Prostate gland (tissue), 2 donors: ENCODE data around the gene HAPSTR1. TPM values are rescaled to one million over a fixed set of nuclear protein-coding genes. Genes with fewer than 3 reads are reported as not detected.

ENCODE experiments used
- DNase-seq: peaks from one replicate; pipeline ENCODE4 v3.0.0-alpha.2; 2019; ENCODE audit warnings: low spot score
- H3K27ac ChIP-seq, 2 donors: fragments of 200-600 bp; sonication (generic); 2 replicates each; pipeline ENCODE4 v1.5.1; 2017 to 2019
- H3K27me3 ChIP-seq: fragments of 200-600 bp; sonication (generic); replicated peaks from 2 replicates; pipeline ENCODE4 v1.5.1; 2019; ENCODE audit not compliant: insufficient read depth
- H3K36me3 ChIP-seq, 2 donors: fragments of 200-600 bp; sonication (generic); 1 replicate in 1 of 2; 2 replicates in 1 of 2; pipeline versions ENCODE4 v1.5.1 to v1.8.1; 2017 to 2019
- H3K4me1 ChIP-seq: fragments of 200-600 bp; sonication (generic); replicated peaks from 2 replicates; pipeline ENCODE4 v1.5.1; 2019
- H3K4me3 ChIP-seq, 2 donors: fragments of 200-600 bp; sonication (generic); 2 replicates each; pipeline ENCODE4 v1.5.1; 2017 to 2019
- H3K9me3 ChIP-seq: fragments of 200-600 bp; sonication (generic); 2 replicates; pipeline ENCODE4 v1.5.1; 2017
- CTCF ChIP-seq, 4 experiments: fragments of 200-600 bp in 2 of 4; fragments of 450-650 bp in 2 of 4; sonication (generic) in 2 of 4; IDR thresholded peaks; 1 replicate in 3 of 4; 2 replicates in 1 of 4; pipeline ENCODE4 v1.5.1; 2016 to 2019; ENCODE audit warnings: antibody characterized with exemption in 4 of 4, mild to moderate bottlenecking in 2 of 4, moderate library complexity in 2 of 4
- POLR2A ChIP-seq: fragments of 450-650 bp; IDR thresholded peaks from one replicate; pipeline ENCODE4 v1.6.1; 2016; ENCODE audit warnings: antibody characterized with exemption, mild to moderate bottlenecking
- POLR2AphosphoS5 ChIP-seq: sonication (generic); formaldehyde crosslinking; IDR thresholded peaks from one replicate; pipeline ENCODE4 v1.6.1; 2017; ENCODE audit warnings: antibody characterized with exemption
- WGBS: methylation state at CpG from one replicate; pipeline ENCODE4 v1.1.5; 2018; 5-methylcytosine and 5-hydroxymethylcytosine counted together
- intact Hi-C: fragments of 100-400 bp; cut with DNase I; formaldehyde crosslinking; loops from one replicate; pipeline ENCODE4 v1.14.2; 2022
- total RNA-seq, 2 donors: library from RNA; depleted of rRNA; stranded (reverse); fragments of >200 nt; gene quantifications; one replicate each; pipeline ENCODE4 v1.1.0, GENCODE V29; 2016

The HAPSTR1 gene
- total RNA-seq, 2 donors from 2014 or later: 45.5 to 68.6 TPM

- no peak for TF ChIP-seq CTCF (IDR thresholded peaks at IDR 0.05)
- TF ChIP-seq POLR2A: no peak
- no peak for TF ChIP-seq POLR2AphosphoS5
- Histone ChIP-seq H3K27ac (no peak overlapping the region), H3K27me3 (no peaks in the 10 kb centered on the region), H3K36me3 (no peaks in the 10 kb centered on the region), H3K4me1 (no peaks in the 10 kb centered on the region), H3K4me3 (no peak overlapping the region), H3K9me3 (no peaks in the 10 kb centered on the region)
- intact Hi-C loops: no loop called here
- DNase-seq: no peak
Observed at GRCh38 chr16:9060225-9060624, 31.2 kb upstream of the HAPSTR1 start.

GRCh38 chr16:9061358-9061813, 30.1 kb upstream of the HAPSTR1 start:
- no peak for DNase-seq
- intact Hi-C loops: no loop called here
- no peak for TF ChIP-seq POLR2A
- TF ChIP-seq POLR2AphosphoS5: no peak
- Histone ChIP-seq H3K27me3 (no peaks in the 10 kb centered on the region), H3K36me3 (no peaks in the 10 kb centered on the region), H3K27ac (no peak overlapping the region), H3K4me1 (no peaks in the 10 kb centered on the region), H3K9me3 (no peaks in the 10 kb centered on the region), H3K4me3 (no peak overlapping the region)
- 29% methylated on average over 4 of the region's 4 CpGs for WGBS

GRCh38 chr16:9062301-9062700, 29.1 kb upstream of the HAPSTR1 start:
- Histone ChIP-seq H3K27me3 (no peaks in the 10 kb centered on the region), H3K36me3 (no peaks in the 10 kb centered on the region), H3K27ac (no peak overlapping the region), H3K4me3 (no peak overlapping the region), H3K4me1 (no peaks in the 10 kb centered on the region), H3K9me3 (no peaks in the 10 kb centered on the region)
- TF ChIP-seq CTCF (IDR thresholded peaks at IDR 0.05): no peak
- TF ChIP-seq POLR2AphosphoS5: no peak
- TF ChIP-seq POLR2A: no peak
- intact Hi-C loops: no loop called here
- 69% methylated on average over 7 of the region's 7 CpGs for WGBS
- DNase-seq: no peak

- Histone ChIP-seq H3K4me1 (no peaks in the 10 kb centered on the region), H3K27me3 (no peaks in the 10 kb centered on the region), H3K4me3 (no peak overlapping the region), H3K36me3 (no peaks in the 10 kb centered on the region), H3K27ac (no peak overlapping the region), H3K9me3 (no peaks in the 10 kb centered on the region)
- intact Hi-C loops: no loop called here
- TF ChIP-seq CTCF (IDR thresholded peaks at IDR 0.05) (no peak), POLR2A (no peak), POLR2AphosphoS5 (no peak)
- DNase-seq: no peak
- 92% methylated on average over 4 of the region's 4 CpGs for WGBS
Observed at GRCh38 chr16:9065077-9065476, 26.4 kb upstream of the HAPSTR1 start.

GRCh38 chr16:9068886-9069285, 22.6 kb upstream of the HAPSTR1 start:
- H3K4me3 ChIP-seq: no peak overlapping the region
- no peaks in the 10 kb centered on the region for H3K4me1 ChIP-seq
- H3K27me3 ChIP-seq: no peaks in the 10 kb centered on the region
- DNase-seq: no peak
- intact Hi-C loops: no loop called here
- no peaks in the 10 kb centered on the region for H3K36me3 ChIP-seq
- no peaks in the 10 kb centered on the region for H3K9me3 ChIP-seq
- WGBS: 94% methylated on average over 2 of the region's 2 CpGs
- no peak for TF ChIP-seq POLR2A
- TF ChIP-seq CTCF (IDR thresholded peaks at IDR 0.05): no peak
- TF ChIP-seq POLR2AphosphoS5: no peak
- no peak overlapping the region for H3K27ac ChIP-seq
